PFSK-1 (cell line): Measurements from ENCODE around the gene MYH7.

Experiments
- POLR2AphosphoS5 ChIP-seq: IDR thresholded peaks from 2 replicates; pipeline ENCODE4 v1.6.1; 2012; ENCODE audit warnings: low read depth, mild to moderate bottlenecking, control low read depth, low read length, moderate library complexity
- REST ChIP-seq, 2 experiments: IDR thresholded peaks; 2 replicates each; pipeline versions ENCODE4 v1.6.1 to v1.8.0; 2011 to 2012; ENCODE audit warnings: low read depth in 2 of 2, low read length in 2 of 2, control low read depth in 1 of 2, inconsistent platforms in 1 of 2, mild to moderate bottlenecking in 1 of 2, moderate library complexity in 1 of 2; ENCODE audit not compliant: insufficient read depth in 1 of 2
- SIN3A ChIP-seq: IDR thresholded peaks from 2 replicates; pipeline ENCODE4 v1.6.1; 2012; ENCODE audit warnings: mild to moderate bottlenecking, low read length, moderate library complexity, borderline replicate concordance; ENCODE audit not compliant: insufficient read depth
- TAF1 ChIP-seq: IDR thresholded peaks from 2 replicates; pipeline ENCODE4 v1.6.1; 2012; ENCODE audit warnings: low read length, control low read depth, borderline replicate concordance; ENCODE audit not compliant: insufficient read depth

GRCh38 chr14:23399136-23399535, 36.3 kb downstream of the MYH7 start:
- TF ChIP-seq SIN3A (no peak), POLR2AphosphoS5 (no peak), REST (IDR thresholded peaks at IDR 0.05; ENCODE audit: insufficient read depth in 1 of 2, low read depth in 2 of 2, low read length in 2 of 2) (no peak), TAF1 (no peak)
